OCI-LY1 (cell line): ENCODE measurements around the gene HAL.
A peak's percentile ranks its signal among the peaks of the same experiment; 100 is the strongest.

Source experiments
- H2AFZ ChIP-seq: fragments of 200-600 bp; sonication (generic), shearing (Covaris generic); 2 replicates; pipeline ENCODE4 v1.6.0; 2014; ENCODE audit warnings: antibody characterized with exemption, mild to moderate bottlenecking, low read length
- H3F3A ChIP-seq: fragments of 200-600 bp; sonication (generic), shearing (Covaris generic); 2 replicates; pipeline ENCODE4 v1.6.0; 2014; ENCODE audit warnings: mild to moderate bottlenecking, antibody characterized with exemption, low read length, moderate library complexity; ENCODE audit not compliant: insufficient read depth
- H3K27ac ChIP-seq: fragments of 200-600 bp; sonication (generic); 2 replicates; pipeline ENCODE4 v1.5.1; 2014; ENCODE audit warnings: low read length, mixed run types, mild to moderate bottlenecking, low read depth; ENCODE audit not compliant: poor library complexity, severe bottlenecking
- H3K27me3 ChIP-seq: fragments of 200-600 bp; sonication (generic); 2 replicates; pipeline ENCODE4 v1.6.0; 2014; ENCODE audit warnings: antibody characterized with exemption, mild to moderate bottlenecking, low read length, moderate library complexity; ENCODE audit not compliant: insufficient read depth
- H3K36me3 ChIP-seq: fragments of 200-600 bp; sonication (generic); 2 replicates; pipeline ENCODE4 v1.6.1; 2014; ENCODE audit warnings: mild to moderate bottlenecking, antibody characterized with exemption, low read length, moderate library complexity, mixed read lengths; ENCODE audit not compliant: insufficient read depth
- H3K4me1 ChIP-seq: fragments of 200-600 bp; sonication (generic); 2 replicates; pipeline ENCODE4 v1.5.1; 2014; ENCODE audit warnings: mild to moderate bottlenecking, low read length, moderate library complexity; ENCODE audit not compliant: insufficient read depth, severe bottlenecking
- H3K4me2 ChIP-seq: fragments of 200-600 bp; sonication (generic), shearing (Covaris generic); 2 replicates; pipeline ENCODE4 v1.6.1; 2014; ENCODE audit warnings: low read length
- H3K4me3 ChIP-seq: fragments of 200-600 bp; sonication (generic); 2 replicates; pipeline ENCODE4 v1.5.1; 2014; ENCODE audit warnings: low read length, low read depth, mild to moderate bottlenecking, mixed read lengths; ENCODE audit not compliant: poor library complexity, severe bottlenecking
- H3K79me2 ChIP-seq: fragments of 200-600 bp; shearing (Covaris generic); 2 replicates; pipeline ENCODE4 v1.6.1; 2016; ENCODE audit warnings: mixed run types, low read length, mixed read lengths; ENCODE audit not compliant: insufficient read depth
- H3K9ac ChIP-seq: fragments of 200-600 bp; sonication (generic), shearing (Covaris generic); 2 replicates; pipeline ENCODE4 v1.6.1; 2014; ENCODE audit warnings: mild to moderate bottlenecking, low read length, mixed read lengths
- H3K9me2 ChIP-seq: fragments of 200-600 bp; sonication (generic), shearing (Covaris generic); 2 replicates; pipeline ENCODE4 v1.6.1; 2014; ENCODE audit warnings: low read depth, mild to moderate bottlenecking, low read length, mixed read lengths
- H3K9me3 ChIP-seq: fragments of 200-600 bp; shearing (Covaris generic); 2 replicates; pipeline ENCODE4 v1.6.1; 2014; ENCODE audit warnings: low read length, mixed read lengths
- H4K20me1 ChIP-seq: fragments of 200-600 bp; sonication (generic), shearing (Covaris generic); 2 replicates; pipeline ENCODE4 v1.6.0; 2016; ENCODE audit warnings: mild to moderate bottlenecking, low read length; ENCODE audit not compliant: insufficient read depth
- EZH2 ChIP-seq: fragments of 200-600 bp; sonication (generic), shearing (Covaris generic); IDR thresholded peaks from 2 replicates; pipeline ENCODE4 v1.8.0; 2017; ENCODE audit warnings: borderline replicate concordance, mixed run types, mild to moderate bottlenecking, antibody characterized with exemption, low read length, moderate library complexity, mixed read lengths
- TF ChIP-seq, protein P1 (sequence below): fragments of 200-600 bp; sonication (generic), shearing (Covaris generic); IDR thresholded peaks from 2 replicates; pipeline ENCODE4 v1.5.1; 2017; ENCODE audit warnings: mild to moderate bottlenecking, antibody characterized with exemption, low read length, moderate library complexity, mixed read lengths

HAL gene

DNA sequence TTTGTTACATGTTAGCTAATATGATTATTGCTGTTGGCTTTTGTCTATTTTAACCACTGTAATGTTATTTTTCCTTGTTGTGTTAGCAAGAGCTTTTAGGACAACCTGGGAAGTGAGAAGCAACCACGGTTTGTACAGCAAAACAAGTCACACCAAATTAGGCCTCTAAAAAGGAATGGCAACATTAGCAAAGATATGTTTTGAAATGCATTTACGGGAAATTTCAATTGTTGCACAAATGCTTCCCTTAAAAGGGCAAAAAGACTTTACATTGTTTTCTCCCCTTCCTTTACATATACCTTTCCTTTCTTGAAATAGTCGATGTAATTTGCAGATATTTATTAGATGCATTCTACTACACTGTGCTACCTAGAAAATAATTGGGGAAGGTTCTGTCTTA, 43.4 kb upstream of the HAL start:
- peaks cover 26% of the 10 kb centered on the region for H3K4me1 ChIP-seq

DNA sequence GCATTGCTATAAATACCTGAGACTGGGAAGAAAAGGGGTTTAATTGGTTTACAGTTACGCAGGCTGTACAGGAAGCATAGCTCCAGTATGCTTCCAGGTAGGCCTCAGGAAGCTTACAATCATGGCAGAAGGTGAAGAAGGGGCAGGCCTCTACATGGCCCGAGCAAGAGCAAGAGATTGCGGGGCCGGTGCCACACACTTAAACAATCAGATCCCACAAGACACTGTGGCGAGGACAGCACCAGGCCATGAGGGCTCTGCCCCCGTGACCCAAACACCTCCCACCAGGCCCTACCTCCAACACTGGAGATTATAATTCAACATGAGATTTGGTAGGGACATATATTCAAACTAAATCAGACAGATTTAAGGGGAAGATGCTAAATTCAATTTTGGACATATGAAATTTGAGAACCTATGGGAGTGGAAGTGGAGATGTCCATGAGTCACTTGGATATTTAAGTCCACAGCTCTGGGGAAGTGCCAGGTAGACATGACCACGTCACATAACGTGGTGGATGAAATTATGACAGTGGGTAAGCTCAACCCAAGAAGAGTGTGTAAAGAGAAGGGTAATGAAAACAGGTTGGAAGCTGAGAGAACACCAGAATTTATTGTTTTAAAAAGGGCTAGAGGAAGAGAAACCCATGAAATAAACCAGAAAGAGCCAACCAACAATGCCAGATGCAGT, 40.8 kb upstream of the HAL start:
- TF ChIP-seq EZH2: no peak
- TF ChIP-seq, protein P1, sequence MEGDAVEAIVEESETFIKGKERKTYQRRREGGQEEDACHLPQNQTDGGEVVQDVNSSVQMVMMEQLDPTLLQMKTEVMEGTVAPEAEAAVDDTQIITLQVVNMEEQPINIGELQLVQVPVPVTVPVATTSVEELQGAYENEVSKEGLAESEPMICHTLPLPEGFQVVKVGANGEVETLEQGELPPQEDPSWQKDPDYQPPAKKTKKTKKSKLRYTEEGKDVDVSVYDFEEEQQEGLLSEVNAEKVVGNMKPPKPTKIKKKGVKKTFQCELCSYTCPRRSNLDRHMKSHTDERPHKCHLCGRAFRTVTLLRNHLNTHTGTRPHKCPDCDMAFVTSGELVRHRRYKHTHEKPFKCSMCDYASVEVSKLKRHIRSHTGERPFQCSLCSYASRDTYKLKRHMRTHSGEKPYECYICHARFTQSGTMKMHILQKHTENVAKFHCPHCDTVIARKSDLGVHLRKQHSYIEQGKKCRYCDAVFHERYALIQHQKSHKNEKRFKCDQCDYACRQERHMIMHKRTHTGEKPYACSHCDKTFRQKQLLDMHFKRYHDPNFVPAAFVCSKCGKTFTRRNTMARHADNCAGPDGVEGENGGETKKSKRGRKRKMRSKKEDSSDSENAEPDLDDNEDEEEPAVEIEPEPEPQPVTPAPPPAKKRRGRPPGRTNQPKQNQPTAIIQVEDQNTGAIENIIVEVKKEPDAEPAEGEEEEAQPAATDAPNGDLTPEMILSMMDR: no peak
- no peaks in the 10 kb centered on the region for H4K20me1 ChIP-seq
- no peaks in the 10 kb centered on the region for H3K36me3 ChIP-seq
- H2AFZ ChIP-seq: no peak overlapping the region
- H3K9me3 ChIP-seq: no peaks in the 10 kb centered on the region
- H3K9me2 ChIP-seq: no peaks in the 10 kb centered on the region
- H3F3A ChIP-seq: no peaks in the 10 kb centered on the region
- peak overlapping the region; percentile 51 for H3K27ac ChIP-seq
- peaks cover 47% of the 10 kb centered on the region for H3K4me1 ChIP-seq
- H3K9ac ChIP-seq: no peak overlapping the region
- no peak overlapping the region for H3K4me3 ChIP-seq
- H3K27me3 ChIP-seq: no peaks in the 10 kb centered on the region
- H3K4me2 ChIP-seq: peak overlapping the region; percentile 40
- peaks cover 16% of the 10 kb centered on the region for H3K79me2 ChIP-seq

More for the DNA sequence above, 43.4 kb upstream of the HAL start:
- TF ChIP-seq, protein P1: no peak
- TF ChIP-seq EZH2: no peak
- Histone ChIP-seq H3K79me2 (peaks cover 5% of the 10 kb centered on the region; the same call in 1 of the 2 replicates), H3K9ac (no peak overlapping the region), H4K20me1 (no peaks in the 10 kb centered on the region), H3K4me3 (no peak overlapping the region), H3K27me3 (no peaks in the 10 kb centered on the region), H2AFZ (no peak overlapping the region), H3K9me3 (no peaks in the 10 kb centered on the region), H3K36me3 (no peaks in the 10 kb centered on the region), H3F3A (no peaks in the 10 kb centered on the region), H3K4me2 (no peak overlapping the region), H3K9me2 (no peaks in the 10 kb centered on the region), H3K27ac (no peak overlapping the region)

DNA sequence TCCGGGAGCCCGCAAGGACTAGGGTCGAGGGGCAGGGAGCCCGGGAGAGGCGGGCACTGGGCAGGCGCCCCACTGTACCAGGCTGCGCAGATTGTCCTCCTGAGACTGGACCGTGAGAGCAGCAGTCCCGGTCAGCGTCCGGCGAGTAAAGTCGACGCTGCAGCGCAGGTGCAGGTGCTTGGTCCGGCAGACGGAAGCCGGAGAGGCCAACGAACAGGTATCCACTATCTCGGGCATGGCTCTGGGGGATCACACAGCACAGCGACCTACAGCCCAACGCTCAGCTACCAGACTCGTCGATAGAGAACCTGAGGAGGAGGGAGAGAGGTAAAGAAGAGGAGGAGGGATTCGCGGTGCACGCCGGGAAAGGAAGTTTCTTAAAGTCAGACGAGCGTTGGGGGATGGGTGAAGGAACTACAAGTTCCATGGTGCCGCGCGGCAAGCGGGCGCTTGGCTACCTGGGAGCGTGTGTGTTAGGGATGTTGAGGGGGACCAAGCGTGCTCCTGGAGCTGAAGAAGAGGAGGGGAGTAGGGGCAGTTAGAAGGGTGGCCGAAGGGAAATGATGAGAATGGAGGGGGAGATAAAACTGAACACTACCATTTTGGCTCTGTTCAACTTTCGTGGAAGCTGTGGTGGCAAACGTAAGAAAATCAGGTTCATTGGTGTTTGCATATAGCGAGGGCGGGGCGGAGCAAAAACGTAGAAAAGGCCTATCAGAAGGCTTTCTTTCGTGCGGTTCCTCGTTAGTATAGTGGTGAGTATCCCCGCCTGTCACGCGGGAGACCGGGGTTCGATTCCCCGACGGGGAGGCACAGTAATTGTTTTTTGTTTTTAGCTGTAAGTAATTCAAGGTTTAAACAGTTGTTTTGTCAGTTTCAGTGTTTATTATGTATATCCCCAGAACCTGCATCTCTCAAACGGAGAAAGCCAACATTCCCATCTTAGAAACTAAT, 39.4 kb upstream of the HAL start, which contains the start of gene LTA4H:
Gene LTA4H (minus strand): TSS at position 305 of the 954 bp plus-strand sequence. CDS start 68 bp downstream, at position 237.
- H3K9me2 ChIP-seq: no peaks in the 10 kb centered on the region
- H3K4me3 ChIP-seq: peak within 1 kb of the TSS; percentile 73
- H3K27me3 ChIP-seq: no peaks in the 10 kb centered on the region
- H3K9ac ChIP-seq: peak within 1 kb of the TSS; percentile 68
- H4K20me1 ChIP-seq: no peaks in the 10 kb centered on the region
- peaks cover 16% of the 10 kb centered on the region for H3K79me2 ChIP-seq
- peak within 1 kb of the TSS; percentile 48 for H3K27ac ChIP-seq
- no peaks in the 10 kb centered on the region for H3F3A ChIP-seq
- no peak for TF ChIP-seq EZH2
- TF ChIP-seq, protein P1: no peak
- peaks cover 48% of the 10 kb centered on the region for H3K4me1 ChIP-seq
- no peaks in the 10 kb centered on the region for H3K36me3 ChIP-seq
- H3K9me3 ChIP-seq: no peaks in the 10 kb centered on the region
- no peak within 1 kb of the TSS for H2AFZ ChIP-seq
- H3K4me2 ChIP-seq: peak within 1 kb of the TSS; percentile 99
